Right hindlimb (tissue), 1 donor: ENCODE results near the gene SLC9A8.

Experiments
- DNase-seq: peaks from one replicate; pipeline ENCODE4 v3.0.0-alpha.2; 2018

SLC9A8 gene

GRCh38 chr20:49818816-49819215 lies 6.2 kb downstream of the SLC9A8 start:
- DNase-seq = no peak

- no peak for DNase-seq
Measured at GRCh38 chr20:49819702-49820101, 7.1 kb downstream of the SLC9A8 start.

GRCh38 chr20:49821381-49821780 lies 8.8 kb downstream of the SLC9A8 start:
- no peak for DNase-seq

GRCh38 chr20:49821870-49822331 lies 9.3 kb downstream of the SLC9A8 start:
- no peak for DNase-seq

GRCh38 chr20:49823152-49823847 lies 10.7 kb downstream of the SLC9A8 start:
- no peak for DNase-seq

- DNase-seq = no peak
Measured at GRCh38 chr20:49824206-49824605, 11.6 kb downstream of the SLC9A8 start.

GRCh38 chr20:49825521-49826033 lies 12.9 kb downstream of the SLC9A8 start:
- DNase-seq = peak; percentile 16

- DNase-seq = no peak
Measured at GRCh38 chr20:49831022-49831769, 18.6 kb downstream of the SLC9A8 start.

- no peak for DNase-seq
Measured at GRCh38 chr20:49831770-49832631, 19.4 kb downstream of the SLC9A8 start.

GRCh38 chr20:49832632-49833327 lies 20.2 kb downstream of the SLC9A8 start:
- DNase-seq = no peak

GRCh38 chr20:49833483-49833882 lies 20.9 kb downstream of the SLC9A8 start:
- no peak for DNase-seq

GRCh38 chr20:49835031-49835430 lies 22.4 kb downstream of the SLC9A8 start:
- DNase-seq = no peak

- no peak for DNase-seq
Measured at GRCh38 chr20:49838546-49838945, 25.9 kb downstream of the SLC9A8 start.

- no peak for DNase-seq
Measured at GRCh38 chr20:49843139-49843538, 30.5 kb downstream of the SLC9A8 start.

GRCh38 chr20:49843770-49844380 lies 31.2 kb downstream of the SLC9A8 start:
- no peak for DNase-seq

GRCh38 chr20:49845060-49845459 lies 32.4 kb downstream of the SLC9A8 start:
- DNase-seq = no peak

GRCh38 chr20:49846206-49846807 lies 33.7 kb downstream of the SLC9A8 start:
- peak; percentile 45 for DNase-seq

- DNase-seq = no peak
Measured at GRCh38 chr20:49850463-49851230, 38.0 kb downstream of the SLC9A8 start.

- no peak for DNase-seq
Measured at GRCh38 chr20:49851231-49851705, 38.6 kb downstream of the SLC9A8 start.

- peak; percentile 40 for DNase-seq
Measured at GRCh38 chr20:49851991-49852390, 39.4 kb downstream of the SLC9A8 start.
